HEK293T (cell line): ENCODE data around the gene UBE2G1.

Experiments used
- ARNT ChIP-seq: fragments of 450-650 bp; IDR thresholded peaks from 2 replicates; pipeline ENCODE4 v1.6.1; 2017; ENCODE audit warnings: mild to moderate bottlenecking
- CTBP1 ChIP-seq: fragments of 450-650 bp; IDR thresholded peaks from 2 replicates; pipeline ENCODE4 v1.6.1; 2016; ENCODE audit warnings: borderline replicate concordance
- FOXK2 ChIP-seq: fragments of 450-650 bp; IDR thresholded peaks from 2 replicates; pipeline ENCODE4 v1.6.1; 2016; ENCODE audit warnings: mild to moderate bottlenecking
- FOXM1 ChIP-seq: fragments of 450-650 bp; IDR thresholded peaks from 2 replicates; pipeline ENCODE4 v1.6.1; 2017; ENCODE audit warnings: mild to moderate bottlenecking, borderline replicate concordance
- NFRKB ChIP-seq: fragments of 450-650 bp; IDR thresholded peaks from 2 replicates; pipeline ENCODE4 v1.6.1; 2016; ENCODE audit warnings: mild to moderate bottlenecking, moderate library complexity
- SP1 ChIP-seq: fragments of 450-650 bp; IDR thresholded peaks from 2 replicates; pipeline ENCODE4 v1.6.1; 2017
- TARDBP ChIP-seq: fragments of 450-650 bp; IDR thresholded peaks from 2 replicates; pipeline ENCODE4 v1.6.1; 2016

GRCh38 chr17:4262703-4263102, 103.8 kb downstream of the UBE2G1 start:
- TF ChIP-seq SP1 (no peak), FOXK2 (no peak), NFRKB (no peak), FOXM1 (no peak), TARDBP (no peak), CTBP1 (no peak), ARNT (no peak)
